OCI-LY3 (cell line): Measurements from ENCODE around the gene MS4A8.

Source experiments
- EZH2phosphoT487 ChIP-seq: fragments of 200-600 bp; shearing (Covaris generic); IDR thresholded peaks from 2 replicates; pipeline ENCODE4 v1.6.1; 2018; ENCODE audit warnings: antibody characterized with exemption, mixed run types, low read depth
- TF ChIP-seq, protein P1 (sequence below): fragments of 200-600, 300-600 bp; sonication (generic); IDR thresholded peaks from 2 replicates; pipeline ENCODE4 v1.5.1; 2014; ENCODE audit warnings: antibody characterized with exemption, low read length, low read depth

DNA sequence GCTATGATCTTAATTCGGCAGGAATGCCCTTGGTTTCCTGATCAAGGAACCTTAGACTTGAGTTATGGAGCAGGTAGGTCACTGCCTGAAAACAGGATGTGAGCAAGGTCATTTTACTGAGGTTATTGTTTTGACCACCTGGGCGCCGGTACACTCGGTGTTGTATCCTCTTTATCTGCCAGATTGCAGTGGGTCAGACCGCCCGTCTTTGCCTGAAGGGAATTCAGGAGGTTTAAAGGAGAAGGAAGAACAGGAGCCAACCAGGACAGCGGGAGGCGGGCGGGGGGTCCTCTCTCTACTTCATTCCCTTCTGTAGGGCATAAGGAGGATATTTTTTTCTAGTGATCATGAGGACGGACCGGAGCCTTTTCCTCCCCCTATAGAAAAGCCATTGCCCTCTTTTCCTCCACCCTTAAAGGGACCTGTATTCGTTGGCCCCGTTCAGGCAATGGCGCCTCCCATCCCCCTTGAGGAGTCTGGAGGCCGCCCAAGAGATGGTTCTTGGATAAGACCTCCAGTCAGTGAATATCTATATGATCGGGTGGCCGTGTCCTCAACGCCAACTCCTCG, 57.9 kb downstream of the MS4A8 start:
- TF ChIP-seq, protein P1, sequence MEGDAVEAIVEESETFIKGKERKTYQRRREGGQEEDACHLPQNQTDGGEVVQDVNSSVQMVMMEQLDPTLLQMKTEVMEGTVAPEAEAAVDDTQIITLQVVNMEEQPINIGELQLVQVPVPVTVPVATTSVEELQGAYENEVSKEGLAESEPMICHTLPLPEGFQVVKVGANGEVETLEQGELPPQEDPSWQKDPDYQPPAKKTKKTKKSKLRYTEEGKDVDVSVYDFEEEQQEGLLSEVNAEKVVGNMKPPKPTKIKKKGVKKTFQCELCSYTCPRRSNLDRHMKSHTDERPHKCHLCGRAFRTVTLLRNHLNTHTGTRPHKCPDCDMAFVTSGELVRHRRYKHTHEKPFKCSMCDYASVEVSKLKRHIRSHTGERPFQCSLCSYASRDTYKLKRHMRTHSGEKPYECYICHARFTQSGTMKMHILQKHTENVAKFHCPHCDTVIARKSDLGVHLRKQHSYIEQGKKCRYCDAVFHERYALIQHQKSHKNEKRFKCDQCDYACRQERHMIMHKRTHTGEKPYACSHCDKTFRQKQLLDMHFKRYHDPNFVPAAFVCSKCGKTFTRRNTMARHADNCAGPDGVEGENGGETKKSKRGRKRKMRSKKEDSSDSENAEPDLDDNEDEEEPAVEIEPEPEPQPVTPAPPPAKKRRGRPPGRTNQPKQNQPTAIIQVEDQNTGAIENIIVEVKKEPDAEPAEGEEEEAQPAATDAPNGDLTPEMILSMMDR = no peak
- no peak for TF ChIP-seq EZH2phosphoT487
